ENCODE results near the gene DNAJC3.

Gene DNAJC3

DNA sequence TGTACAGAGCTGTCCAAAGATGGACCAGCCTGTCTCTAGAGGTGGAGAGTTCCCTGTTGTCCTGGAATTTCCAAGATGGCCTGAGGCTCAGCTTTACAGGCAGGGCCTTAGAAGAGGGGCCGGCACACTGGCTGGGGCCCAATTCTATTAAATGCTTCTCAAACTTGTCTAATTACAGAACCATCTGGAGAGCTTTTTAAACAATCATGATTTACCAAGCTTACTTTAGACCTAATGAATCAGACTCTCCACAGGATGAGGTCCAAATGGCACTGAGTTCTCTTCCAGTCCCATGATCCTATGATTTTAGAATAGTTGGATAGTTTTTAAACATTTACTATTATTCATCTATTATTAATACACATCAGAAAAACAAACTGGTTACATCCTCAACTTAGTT is 123.5 kb downstream of the DNAJC3 start:
- Histone ChIP-seq H4K20me1 (ENCODE audit: control insufficient read depth, insufficient read depth, low read depth, low read length) (no peaks in the 10 kb centered on the region), H3K4me3 (ENCODE audit: low read length) (no peak overlapping the region), H3K4me2 (ENCODE audit: low read length) (no peak overlapping the region), H3K36me3 (ENCODE audit: control insufficient read depth, low read length) (no peaks in the 10 kb centered on the region), H3K4me1 (ENCODE audit: control insufficient read depth, low read length) (no peaks in the 10 kb centered on the region), H3K9me3 (ENCODE audit: control insufficient read depth, insufficient read depth, low read length) (no peaks in the 10 kb centered on the region), H3K27ac (ENCODE audit: low read depth, low read length) (no peak overlapping the region), H3K27me3 (ENCODE audit: control insufficient read depth, low read length) (no peaks in the 10 kb centered on the region), H3F3A (ENCODE audit: control insufficient read depth, insufficient read depth) (no peaks in the 10 kb centered on the region), H3K79me2 (ENCODE audit: control insufficient read depth, low read length) (no peaks in the 10 kb centered on the region), H3K9me2 (replicated peaks; ENCODE audit: control insufficient read depth, low read length) (no peaks in the 10 kb centered on the region)
- TF ChIP-seq, protein P1, sequence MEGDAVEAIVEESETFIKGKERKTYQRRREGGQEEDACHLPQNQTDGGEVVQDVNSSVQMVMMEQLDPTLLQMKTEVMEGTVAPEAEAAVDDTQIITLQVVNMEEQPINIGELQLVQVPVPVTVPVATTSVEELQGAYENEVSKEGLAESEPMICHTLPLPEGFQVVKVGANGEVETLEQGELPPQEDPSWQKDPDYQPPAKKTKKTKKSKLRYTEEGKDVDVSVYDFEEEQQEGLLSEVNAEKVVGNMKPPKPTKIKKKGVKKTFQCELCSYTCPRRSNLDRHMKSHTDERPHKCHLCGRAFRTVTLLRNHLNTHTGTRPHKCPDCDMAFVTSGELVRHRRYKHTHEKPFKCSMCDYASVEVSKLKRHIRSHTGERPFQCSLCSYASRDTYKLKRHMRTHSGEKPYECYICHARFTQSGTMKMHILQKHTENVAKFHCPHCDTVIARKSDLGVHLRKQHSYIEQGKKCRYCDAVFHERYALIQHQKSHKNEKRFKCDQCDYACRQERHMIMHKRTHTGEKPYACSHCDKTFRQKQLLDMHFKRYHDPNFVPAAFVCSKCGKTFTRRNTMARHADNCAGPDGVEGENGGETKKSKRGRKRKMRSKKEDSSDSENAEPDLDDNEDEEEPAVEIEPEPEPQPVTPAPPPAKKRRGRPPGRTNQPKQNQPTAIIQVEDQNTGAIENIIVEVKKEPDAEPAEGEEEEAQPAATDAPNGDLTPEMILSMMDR (IDR thresholded peaks at IDR 0.05; ENCODE audit: low read depth, low read length, poor library complexity, severe bottlenecking): no peak
- TF ChIP-seq EZH2phosphoT487 (IDR thresholded peaks at IDR 0.05; ENCODE audit: borderline replicate concordance, low read length): no peak

DNA sequence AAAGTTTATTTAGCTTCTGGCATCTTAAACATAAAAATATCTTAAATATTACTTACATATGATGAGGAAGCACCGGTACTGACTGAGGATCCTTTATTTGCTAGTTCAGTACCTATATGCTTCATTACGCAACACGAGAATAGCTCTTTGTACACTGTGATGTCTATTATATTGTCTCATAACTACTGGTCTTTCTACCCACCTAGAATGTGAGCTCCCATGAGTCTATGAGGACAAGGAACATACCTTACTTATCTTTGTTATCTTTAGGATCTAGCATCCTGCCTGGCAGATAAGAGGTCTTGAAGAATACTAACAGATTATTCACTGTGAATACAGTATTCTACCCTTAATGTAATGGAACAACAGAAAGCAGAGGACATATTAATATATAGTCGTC is 124.9 kb downstream of the DNAJC3 start:
- H3K4me1 ChIP-seq (ENCODE audit: control insufficient read depth, low read length): no peaks in the 10 kb centered on the region
- no peaks in the 10 kb centered on the region for H3F3A ChIP-seq (ENCODE audit: control insufficient read depth, insufficient read depth)
- no peak for TF ChIP-seq EZH2phosphoT487 (IDR thresholded peaks at IDR 0.05; ENCODE audit: borderline replicate concordance, low read length)
- TF ChIP-seq, protein P1 (IDR thresholded peaks at IDR 0.05; ENCODE audit: low read depth, low read length, poor library complexity, severe bottlenecking): no peak

DNA sequence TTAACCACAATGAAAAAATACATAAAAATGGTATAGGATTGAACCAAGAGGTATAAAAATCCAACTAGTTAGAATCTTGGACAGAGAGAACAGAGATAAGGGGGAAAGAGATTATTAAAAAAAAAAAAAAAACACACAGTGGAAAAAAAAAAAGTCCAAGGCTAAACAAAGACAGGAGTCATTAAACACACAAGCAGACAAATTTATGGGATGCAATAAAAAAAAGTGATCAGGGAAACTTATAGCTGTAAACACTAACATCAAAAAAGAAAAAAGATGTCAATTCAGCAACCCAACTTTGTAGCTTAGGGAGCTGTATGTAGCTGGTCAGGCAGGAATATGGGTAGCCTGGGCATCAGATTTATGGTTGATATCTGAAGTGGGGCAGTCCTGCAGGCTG is 129.0 kb downstream of the DNAJC3 start:
- H3K9me3 ChIP-seq (ENCODE audit: control insufficient read depth, insufficient read depth, low read length): peaks cover 3% of the 10 kb centered on the region; the same call in 1 of the 2 replicates
- H3K36me3 ChIP-seq (ENCODE audit: control insufficient read depth, low read length): no peaks in the 10 kb centered on the region
- H3K27me3 ChIP-seq (ENCODE audit: control insufficient read depth, low read length): no peaks in the 10 kb centered on the region
- H3K4me3 ChIP-seq (ENCODE audit: low read length): no peak overlapping the region
- no peaks in the 10 kb centered on the region for H3K9me2 ChIP-seq (replicated peaks; ENCODE audit: control insufficient read depth, low read length)
- no peaks in the 10 kb centered on the region for H3K79me2 ChIP-seq (ENCODE audit: control insufficient read depth, low read length)
- H3K27ac ChIP-seq (ENCODE audit: low read depth, low read length): no peak overlapping the region
- no peaks in the 10 kb centered on the region for H3K4me1 ChIP-seq (ENCODE audit: control insufficient read depth, low read length)
- no peak for TF ChIP-seq EZH2phosphoT487 (IDR thresholded peaks at IDR 0.05; ENCODE audit: borderline replicate concordance, low read length)
- TF ChIP-seq, protein P1 (IDR thresholded peaks at IDR 0.05; ENCODE audit: low read depth, low read length, poor library complexity, severe bottlenecking): no peak
- no peak overlapping the region for H3K4me2 ChIP-seq (ENCODE audit: low read length)
- no peaks in the 10 kb centered on the region for H3F3A ChIP-seq (ENCODE audit: control insufficient read depth, insufficient read depth)
- H4K20me1 ChIP-seq (ENCODE audit: control insufficient read depth, insufficient read depth, low read depth, low read length): no peaks in the 10 kb centered on the region

More for the DNA sequence above, 124.9 kb downstream of the DNAJC3 start:
- Histone ChIP-seq H3K27ac (ENCODE audit: low read depth, low read length) (no peak overlapping the region), H3K27me3 (ENCODE audit: control insufficient read depth, low read length) (no peaks in the 10 kb centered on the region), H3K4me3 (ENCODE audit: low read length) (no peak overlapping the region), H3K79me2 (ENCODE audit: control insufficient read depth, low read length) (no peaks in the 10 kb centered on the region), H3K9me3 (ENCODE audit: control insufficient read depth, insufficient read depth, low read length) (no peaks in the 10 kb centered on the region), H4K20me1 (ENCODE audit: control insufficient read depth, insufficient read depth, low read depth, low read length) (no peaks in the 10 kb centered on the region), H3K9me2 (replicated peaks; ENCODE audit: control insufficient read depth, low read length) (no peaks in the 10 kb centered on the region), H3K4me2 (ENCODE audit: low read length) (no peak overlapping the region), H3K36me3 (ENCODE audit: control insufficient read depth, low read length) (no peaks in the 10 kb centered on the region)

Measured in DOHH2 (cell line).